ENCODE measurements around the gene ABHD15. TPM values are rescaled to one million over a fixed set of nuclear protein-coding genes. Genes with fewer than 3 reads are reported as not detected.
A peak's percentile ranks its signal among the peaks of the same experiment; 100 is the strongest.

Gene ABHD15
- total RNA-seq, 6 experiments from 2014 or later, result 7.8 to 27.1 (median 13.7) TPM

GRCh38 chr17:29595943-29596774 lies 29.3 kb upstream of the ABHD15 start:
- WGBS (ENCODE audit: insufficient coverage, low coverage, low lambda C conversion rate, missing lambda C conversion rate), result 72% methylated on average over 2 of the region's 12 CpGs
- no peaks in the 10 kb centered on the region for H3K27me3 ChIP-seq

GRCh38 chr17:29595107-29595942 lies 28.5 kb upstream of the ABHD15 start:
- ATAC-seq, result no peak

More at GRCh38 chr17:29595943-29596774, 29.3 kb upstream of the ABHD15 start:
- peak in 1 of 3 donors; percentile 10 for DNase-seq
- no peak for TF ChIP-seq POLR2A (IDR thresholded peaks at IDR 0.05)
- TF ChIP-seq CTCF (IDR thresholded peaks at IDR 0.05), result no peak
- ATAC-seq, result no peak
- no peaks in the 10 kb centered on the region for H3K36me3 ChIP-seq
- intact Hi-C loops (cut with DNase I), result no loop called here
- H3K4me1 ChIP-seq, result peaks cover 0 to 17% (median 8%) of the 10 kb centered on the region in 4 donors
- H3K27ac ChIP-seq, result no peak overlapping the region
- H3K4me3 ChIP-seq, result no peak overlapping the region
- H3K9me3 ChIP-seq, result no peaks in the 10 kb centered on the region

GRCh38 chr17:29594519-29595090 lies 27.8 kb upstream of the ABHD15 start:
- TF ChIP-seq POLR2A (IDR thresholded peaks at IDR 0.05) (no peak), CTCF (IDR thresholded peaks at IDR 0.05) (no peak)
- Histone ChIP-seq H3K27ac (no peak overlapping the region), H3K27me3 (no peaks in the 10 kb centered on the region), H3K4me1 (peaks cover 0 to 27% (median 13%) of the 10 kb centered on the region in 4 donors), H3K9me3 (no peaks in the 10 kb centered on the region), H3K36me3 (no peaks in the 10 kb centered on the region), H3K4me3 (no peak overlapping the region)
- DNase-seq (peak in 1 of 3 donors; percentile 45), ATAC-seq (no peak)
- intact Hi-C loops (cut with DNase I), result no loop called here
- WGBS (ENCODE audit: insufficient coverage, low coverage, low lambda C conversion rate, missing lambda C conversion rate), result 67% methylated on average over 1 of the region's 11 CpGs

More at GRCh38 chr17:29595107-29595942, 28.5 kb upstream of the ABHD15 start:
- DNase-seq, result no peak
- Histone ChIP-seq H3K36me3 (no peaks in the 10 kb centered on the region), H3K4me1 (peaks cover 0 to 21% (median 10%) of the 10 kb centered on the region in 4 donors), H3K4me3 (no peak overlapping the region), H3K27ac (no peak overlapping the region), H3K27me3 (no peaks in the 10 kb centered on the region), H3K9me3 (no peaks in the 10 kb centered on the region)
- intact Hi-C loops (cut with DNase I), result no loop called here
- 86% methylated on average over 2 of the region's 7 CpGs for WGBS (ENCODE audit: insufficient coverage, low coverage, low lambda C conversion rate, missing lambda C conversion rate)
- TF ChIP-seq POLR2A (IDR thresholded peaks at IDR 0.05) (no peak), CTCF (IDR thresholded peaks at IDR 0.05) (no peak)

GRCh38 chr17:29593591-29594518 lies 27.0 kb upstream of the ABHD15 start:
- H3K9me3 ChIP-seq, result no peaks in the 10 kb centered on the region
- DNase-seq, result peak in 1 of 3 donors; percentile 50
- peak in 2 of 4 donors; percentile 16 to 19 for TF ChIP-seq CTCF (IDR thresholded peaks at IDR 0.05)
- no peak for TF ChIP-seq POLR2A (IDR thresholded peaks at IDR 0.05)
- peak overlapping the region; percentile 36 to 55 (median 42) for H3K4me3 ChIP-seq
- no peaks in the 10 kb centered on the region for H3K27me3 ChIP-seq
- H3K36me3 ChIP-seq, result no peaks in the 10 kb centered on the region
- intact Hi-C loops (cut with DNase I), result no loop called here
- H3K27ac ChIP-seq, result no peak overlapping the region
- ATAC-seq, result no peak
- H3K4me1 ChIP-seq, result peaks cover 0 to 27% (median 13%) of the 10 kb centered on the region in 4 donors
- WGBS (ENCODE audit: insufficient coverage, low coverage, low lambda C conversion rate, missing lambda C conversion rate), result 13% methylated on average over 12 of the region's 64 CpGs

Data from right lobe of liver (tissue), 6 donors.